Measurements from ENCODE around the gene PIEZO1. TPM values are rescaled to one million over a fixed set of nuclear protein-coding genes. Genes with fewer than 3 reads are reported as not detected.

Gene PIEZO1
- total RNA-seq, 4 donors from 2014 or later = 101 to 364 (median 121) TPM

DNA sequence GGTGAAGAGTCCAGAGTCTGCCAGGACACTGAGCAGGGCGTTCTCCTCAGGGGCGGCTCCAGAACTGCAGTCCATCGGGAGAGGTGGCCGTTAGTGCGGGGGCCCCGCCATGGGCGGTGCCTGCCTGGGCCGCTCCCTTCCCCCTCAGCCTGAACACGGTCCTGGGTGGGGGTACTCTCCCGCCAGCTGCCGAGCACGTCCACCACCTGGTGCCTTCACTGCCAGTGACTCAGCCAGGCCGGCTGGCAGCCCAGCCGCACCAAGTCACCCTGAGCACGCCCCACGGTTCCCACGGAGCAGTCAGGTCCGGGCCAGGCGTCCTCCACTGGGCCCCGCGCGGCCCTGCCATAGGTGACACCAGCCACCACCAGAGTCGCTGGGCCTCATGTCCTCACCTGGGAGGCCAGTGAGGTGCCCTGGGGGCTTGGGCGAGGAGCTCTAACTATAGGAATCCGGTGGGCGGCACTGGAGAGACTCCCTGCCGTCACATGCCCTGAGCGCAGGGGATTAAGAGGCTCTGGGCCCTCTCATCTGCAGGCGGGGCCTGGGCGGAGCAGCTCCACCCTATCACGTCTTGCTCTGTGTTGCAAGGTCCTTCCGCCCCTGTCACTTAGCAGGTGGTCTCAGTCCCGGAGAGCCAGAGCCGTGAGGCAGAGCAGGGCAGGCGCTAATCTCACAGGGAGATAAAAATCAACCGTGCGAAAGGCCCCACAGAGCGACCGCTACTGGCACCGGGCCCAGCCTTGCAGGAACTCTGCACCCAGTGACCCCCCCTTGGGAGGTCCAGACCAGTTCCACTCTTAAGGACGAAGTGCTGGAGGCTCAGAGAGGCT, 14.3 kb downstream of the PIEZO1 start:
- TF ChIP-seq, protein P1, sequence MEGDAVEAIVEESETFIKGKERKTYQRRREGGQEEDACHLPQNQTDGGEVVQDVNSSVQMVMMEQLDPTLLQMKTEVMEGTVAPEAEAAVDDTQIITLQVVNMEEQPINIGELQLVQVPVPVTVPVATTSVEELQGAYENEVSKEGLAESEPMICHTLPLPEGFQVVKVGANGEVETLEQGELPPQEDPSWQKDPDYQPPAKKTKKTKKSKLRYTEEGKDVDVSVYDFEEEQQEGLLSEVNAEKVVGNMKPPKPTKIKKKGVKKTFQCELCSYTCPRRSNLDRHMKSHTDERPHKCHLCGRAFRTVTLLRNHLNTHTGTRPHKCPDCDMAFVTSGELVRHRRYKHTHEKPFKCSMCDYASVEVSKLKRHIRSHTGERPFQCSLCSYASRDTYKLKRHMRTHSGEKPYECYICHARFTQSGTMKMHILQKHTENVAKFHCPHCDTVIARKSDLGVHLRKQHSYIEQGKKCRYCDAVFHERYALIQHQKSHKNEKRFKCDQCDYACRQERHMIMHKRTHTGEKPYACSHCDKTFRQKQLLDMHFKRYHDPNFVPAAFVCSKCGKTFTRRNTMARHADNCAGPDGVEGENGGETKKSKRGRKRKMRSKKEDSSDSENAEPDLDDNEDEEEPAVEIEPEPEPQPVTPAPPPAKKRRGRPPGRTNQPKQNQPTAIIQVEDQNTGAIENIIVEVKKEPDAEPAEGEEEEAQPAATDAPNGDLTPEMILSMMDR (IDR thresholded peaks at IDR 0.05; ENCODE audit: low read depth) = no peak

DNA sequence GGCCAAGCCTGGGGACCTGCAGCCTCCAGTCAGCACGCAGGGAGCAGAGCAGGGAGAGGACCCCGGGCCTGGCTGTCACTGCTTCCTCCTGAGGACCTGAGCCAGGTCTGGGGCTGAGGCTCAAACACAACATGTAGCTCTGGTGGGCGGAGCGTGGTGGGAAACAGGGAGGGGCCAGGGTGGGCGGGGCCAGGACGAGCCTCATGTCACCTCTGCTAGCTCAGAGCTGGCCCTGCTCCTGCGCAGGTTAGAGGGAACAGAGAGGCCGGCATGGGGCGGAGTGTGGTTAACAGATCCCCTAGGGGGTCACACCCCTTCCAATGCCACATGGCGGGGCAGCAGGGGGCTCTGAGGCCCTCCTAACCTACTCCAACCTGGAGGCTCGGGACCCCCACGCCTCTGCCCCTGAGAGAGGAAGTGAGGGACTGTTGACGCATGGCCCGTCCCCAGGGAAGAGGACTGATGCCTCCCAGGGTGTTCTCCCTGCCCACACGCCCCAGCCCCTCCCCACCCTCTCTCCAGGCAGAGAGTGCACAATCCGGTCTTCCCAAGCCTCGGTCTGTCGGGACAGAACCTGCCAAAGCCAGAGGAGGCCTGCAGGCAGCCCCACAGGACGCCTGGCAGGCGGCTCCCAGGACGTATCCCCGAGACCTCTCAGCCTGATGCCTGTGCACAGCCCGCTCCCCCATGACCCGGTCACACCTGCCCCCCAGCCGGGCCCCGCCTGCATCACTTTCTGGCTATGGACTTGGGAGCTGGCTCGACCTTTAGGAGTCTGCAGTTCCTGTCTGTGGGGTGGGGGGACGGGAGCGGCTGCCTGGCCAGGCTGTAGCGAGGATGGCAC, 15.2 kb downstream of the PIEZO1 start:
- TF ChIP-seq, protein P1 (IDR thresholded peaks at IDR 0.05; ENCODE audit: low read depth) = no peak

GRCh38 chr16:88768071-88768783, 16.8 kb downstream of the PIEZO1 start:
- TF ChIP-seq, protein P1 (IDR thresholded peaks at IDR 0.05; ENCODE audit: low read depth) = no peak

DNA sequence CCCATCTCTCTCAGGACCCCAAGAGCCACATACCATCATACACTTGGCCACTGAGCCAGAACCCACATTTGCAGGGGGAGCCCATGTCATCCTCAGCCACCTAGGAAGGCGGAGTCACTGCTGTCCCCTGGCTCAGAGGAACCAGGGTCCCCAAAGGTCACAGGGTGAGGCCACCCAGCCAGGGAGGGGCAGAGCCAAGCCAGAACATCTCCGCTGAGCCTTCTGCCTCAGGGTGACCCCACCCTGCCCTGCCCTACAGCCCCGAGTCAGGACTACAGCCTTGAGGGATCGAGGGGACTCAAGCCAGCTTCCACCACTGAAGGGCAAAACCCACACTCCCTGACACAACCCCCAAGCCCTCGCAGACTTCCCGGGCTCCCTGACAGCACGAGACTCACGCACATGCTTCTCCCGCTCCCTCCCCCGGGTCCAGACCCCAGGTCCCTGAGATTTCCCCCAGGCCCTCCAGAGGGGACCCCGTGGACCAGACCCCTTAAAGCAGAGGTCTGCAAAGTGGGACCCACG, 17.4 kb downstream of the PIEZO1 start:
- TF ChIP-seq, protein P1 (IDR thresholded peaks at IDR 0.05; ENCODE audit: low read depth) = no peak

- TF ChIP-seq, protein P1 (IDR thresholded peaks at IDR 0.05; ENCODE audit: low read depth) = no peak
Observed at GRCh38 chr16:88766975-88767374, 18.0 kb downstream of the PIEZO1 start.

DNA sequence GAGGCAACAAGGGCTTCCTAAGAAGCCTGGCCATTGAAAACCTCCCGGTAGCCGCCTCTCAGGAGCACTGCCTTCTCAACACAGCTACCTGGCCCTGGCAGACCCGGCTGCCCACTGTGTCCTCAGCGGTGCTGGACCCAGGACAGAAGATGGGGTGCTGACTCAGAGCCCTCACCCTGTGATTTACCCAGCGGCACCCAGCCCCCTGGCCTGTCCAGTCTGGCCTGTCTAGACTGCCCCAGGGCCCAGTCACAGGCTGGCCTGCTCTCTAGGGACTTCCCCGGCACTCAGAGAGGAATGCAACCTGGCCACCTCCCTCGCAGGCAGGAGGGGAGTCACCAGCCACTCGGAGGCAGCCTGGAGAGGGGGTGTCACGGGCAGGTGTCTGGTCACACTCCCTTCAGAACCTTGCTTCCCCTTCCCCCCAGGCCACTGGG, 20.1 kb downstream of the PIEZO1 start:
- TF ChIP-seq, protein P1 (IDR thresholded peaks at IDR 0.05; ENCODE audit: low read depth) = no peak

Measured in subcutaneous adipose tissue (tissue), 4 donors.